Measurements from ENCODE around the gene SYNGR1.

The SYNGR1 gene

GRCh38 chr22:39430576-39431150 lies 80.9 kb downstream of the SYNGR1 start:
- H3K27me3 ChIP-seq: no peaks in the 10 kb centered on the region
- H3K27ac ChIP-seq: no peak overlapping the region
- H3K4me3 ChIP-seq (ENCODE audit: low read depth in 1 of 2, low read length in 1 of 2): no peak overlapping the region
- TF ChIP-seq CTCF (IDR thresholded peaks at IDR 0.05): no peak
- peaks cover 90% of the 10 kb centered on the region for H3K36me3 ChIP-seq
- H3K9me3 ChIP-seq: no peaks in the 10 kb centered on the region
- no peaks in the 10 kb centered on the region for H3K4me1 ChIP-seq (ENCODE audit: control insufficient read depth in 1 of 2, insufficient read depth in 1 of 2, low read depth in 1 of 2, low read length in 1 of 2)

- no peaks in the 10 kb centered on the region for H3K4me1 ChIP-seq (ENCODE audit: control insufficient read depth in 1 of 2, insufficient read depth in 1 of 2, low read depth in 1 of 2, low read length in 1 of 2)
- peaks cover 85% of the 10 kb centered on the region for H3K36me3 ChIP-seq
- no peaks in the 10 kb centered on the region for H3K9me3 ChIP-seq
- H3K27ac ChIP-seq: no peak overlapping the region
- H3K4me3 ChIP-seq (ENCODE audit: low read depth in 1 of 2, low read length in 1 of 2): no peak overlapping the region
- no peak for TF ChIP-seq CTCF (IDR thresholded peaks at IDR 0.05)
- no peaks in the 10 kb centered on the region for H3K27me3 ChIP-seq
Observed at GRCh38 chr22:39431216-39431801, 81.5 kb downstream of the SYNGR1 start.

DNA sequence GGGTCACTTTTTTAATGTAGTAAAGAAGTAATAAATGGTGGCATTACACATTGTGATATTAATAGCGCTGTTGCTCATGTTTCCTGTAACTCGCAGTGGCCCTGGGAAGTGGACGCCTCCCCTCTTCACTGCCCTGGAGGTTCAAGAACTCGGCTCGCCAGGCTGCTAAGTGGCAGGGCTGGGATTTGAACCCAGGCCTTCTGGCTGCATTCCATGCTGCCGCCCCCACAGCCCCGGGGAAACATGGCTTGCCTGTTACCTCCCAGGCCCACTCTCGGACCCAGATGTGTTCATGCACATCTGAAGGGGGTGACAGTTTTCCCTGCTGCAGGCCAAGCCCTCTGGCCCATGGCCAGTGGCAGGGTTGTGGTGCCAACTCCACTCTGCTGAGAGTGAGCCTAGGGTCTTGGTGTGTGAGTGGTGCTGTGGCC lies 82.0 kb downstream of the SYNGR1 start:
- no peaks in the 10 kb centered on the region for H3K9me3 ChIP-seq
- no peaks in the 10 kb centered on the region for H3K4me1 ChIP-seq (ENCODE audit: control insufficient read depth in 1 of 2, insufficient read depth in 1 of 2, low read depth in 1 of 2, low read length in 1 of 2)
- no peak for TF ChIP-seq CTCF (IDR thresholded peaks at IDR 0.05)
- H3K27me3 ChIP-seq: no peaks in the 10 kb centered on the region
- peaks cover 80% of the 10 kb centered on the region for H3K36me3 ChIP-seq
- no peak overlapping the region for H3K27ac ChIP-seq
- H3K4me3 ChIP-seq (ENCODE audit: low read depth in 1 of 2, low read length in 1 of 2): no peak overlapping the region

GRCh38 chr22:39432361-39432811 lies 82.6 kb downstream of the SYNGR1 start:
- peaks cover 2 to 4% of the 10 kb centered on the region in 2 experiments for H3K4me1 ChIP-seq (ENCODE audit: control insufficient read depth in 1 of 2, insufficient read depth in 1 of 2, low read depth in 1 of 2, low read length in 1 of 2)
- no peaks in the 10 kb centered on the region for H3K9me3 ChIP-seq
- no peak overlapping the region for H3K4me3 ChIP-seq (ENCODE audit: low read depth in 1 of 2, low read length in 1 of 2)
- peaks cover 74% of the 10 kb centered on the region for H3K36me3 ChIP-seq
- no peak for TF ChIP-seq CTCF (IDR thresholded peaks at IDR 0.05)
- H3K27ac ChIP-seq: no peak overlapping the region
- H3K27me3 ChIP-seq: peaks cover under 1% of the 10 kb centered on the region

GRCh38 chr22:39433476-39434242 lies 83.9 kb downstream of the SYNGR1 start:
- Histone ChIP-seq H3K4me3 (ENCODE audit: low read depth in 1 of 2, low read length in 1 of 2) (no peak overlapping the region), H3K9me3 (no peaks in the 10 kb centered on the region), H3K36me3 (peaks cover 62% of the 10 kb centered on the region), H3K27me3 (peaks cover 5% of the 10 kb centered on the region), H3K27ac (no peak overlapping the region), H3K4me1 (ENCODE audit: control insufficient read depth in 1 of 2, insufficient read depth in 1 of 2, low read depth in 1 of 2, low read length in 1 of 2) (peaks cover 9 to 14% of the 10 kb centered on the region in 2 experiments)
- no peak for TF ChIP-seq CTCF (IDR thresholded peaks at IDR 0.05)
